ENCODE results near the gene ZNF426. TPM values are rescaled to one million over a fixed set of nuclear protein-coding genes. Genes with fewer than 3 reads are reported as not detected.

Gene ZNF426
- total RNA-seq, 3 donors from 2014 or later (not counting 1 experiment from before 2014, with no cell fraction given), result 14.1 to 17.3 (median 14.4) TPM

- Mint-ChIP-seq H3K27me3 (ENCODE audit: low read depth in 2 of 2) (peaks cover 0 to 3% of the 10 kb centered on the region in 2 donors), H3K4me1 (peaks cover 8 to 12% of the 10 kb centered on the region in 2 donors), H3K4me3 (peak within 1 kb of the TSS; percentile 58), H3K9me3 (peaks cover 6 to 15% of the 10 kb centered on the region in 2 donors), H3K27ac (no peak within 1 kb of the TSS), H3K36me3 (peaks cover 39% of the 10 kb centered on the region)
- ATAC-seq, result no peak
- peak; percentile 2 for TF ChIP-seq CTCF (IDR thresholded peaks at IDR 0.05)
- Histone ChIP-seq H3K27me3 (ENCODE audit: control insufficient read depth, insufficient read depth, low read length) (no peaks in the 10 kb centered on the region), H3K36me3 (ENCODE audit: control insufficient read depth, insufficient read depth, low read length) (no peaks in the 10 kb centered on the region), H3K4me1 (ENCODE audit: control insufficient read depth, insufficient read depth, low read length) (peaks cover 8% of the 10 kb centered on the region), H3K27ac (ENCODE audit: low read length) (no peak within 1 kb of the TSS), H3K9me3 (ENCODE audit: control insufficient read depth, insufficient read depth, low read length) (peaks cover 43% of the 10 kb centered on the region), H3K4me3 (ENCODE audit: low read length) (no peak within 1 kb of the TSS)
- WGBS (ENCODE audit: insufficient coverage), result 8% methylated on average over 44 of the region's 44 CpGs
- intact Hi-C loops (cut with micrococcal nuclease), result no loop called here
- peak in 1 of 2 donors; percentile 2 for DNase-seq
Measured at GRCh38 chr19:9498183-9498902, 40.1 kb downstream of the ZNF426 start, which contains the start of gene ZNF560. TSS of gene ZNF560 (minus strand) at chr19:9498616. CDS start at chr19:9475313, 23,303 bp downstream.

DNA sequence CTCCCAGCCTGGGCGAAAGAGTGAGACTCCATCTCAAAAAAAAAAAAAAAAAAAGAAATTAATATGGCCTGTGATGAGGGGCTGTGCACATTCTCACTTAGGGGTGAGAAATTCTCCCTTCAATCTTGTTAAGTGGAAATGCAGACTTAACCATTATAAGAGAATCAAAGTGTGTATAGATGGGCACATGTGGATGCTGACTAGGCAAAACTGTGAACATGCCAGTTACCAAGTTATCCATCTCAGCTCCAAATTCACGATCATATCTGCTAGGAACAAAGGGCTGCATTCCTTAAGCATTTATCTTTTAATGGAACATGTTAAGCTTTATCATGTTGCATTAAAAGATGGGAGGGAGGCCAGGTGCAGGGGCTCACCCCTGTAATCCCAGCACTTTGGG lies 44.3 kb downstream of the ZNF426 start:
- no peak for DNase-seq
- TF ChIP-seq CTCF (IDR thresholded peaks at IDR 0.05), result no peak
- 78% methylated on average over 1 of the region's 2 CpGs for WGBS (ENCODE audit: insufficient coverage)
- H3K36me3 Mint-ChIP-seq, result peaks cover 17% of the 10 kb centered on the region
- H3K27ac Mint-ChIP-seq, result no peak overlapping the region
- Histone ChIP-seq H3K9me3 (ENCODE audit: control insufficient read depth, insufficient read depth, low read length) (peaks cover 19% of the 10 kb centered on the region), H3K4me1 (ENCODE audit: control insufficient read depth, insufficient read depth, low read length) (peaks cover 8% of the 10 kb centered on the region), H3K27ac (ENCODE audit: low read length) (no peak overlapping the region), H3K27me3 (ENCODE audit: control insufficient read depth, insufficient read depth, low read length) (no peaks in the 10 kb centered on the region), H3K4me3 (ENCODE audit: low read length) (no peak overlapping the region), H3K36me3 (ENCODE audit: control insufficient read depth, insufficient read depth, low read length) (no peaks in the 10 kb centered on the region)
- H3K4me3 Mint-ChIP-seq, result no peak overlapping the region
- peaks cover 0 to 2% of the 10 kb centered on the region in 2 donors for H3K27me3 Mint-ChIP-seq (ENCODE audit: low read depth in 2 of 2)
- intact Hi-C loops (cut with micrococcal nuclease), result no loop called here
- no peak for ATAC-seq
- peaks cover 0 to 3% of the 10 kb centered on the region in 2 donors for H3K9me3 Mint-ChIP-seq
- peaks cover 8 to 11% of the 10 kb centered on the region in 2 donors for H3K4me1 Mint-ChIP-seq

DNA sequence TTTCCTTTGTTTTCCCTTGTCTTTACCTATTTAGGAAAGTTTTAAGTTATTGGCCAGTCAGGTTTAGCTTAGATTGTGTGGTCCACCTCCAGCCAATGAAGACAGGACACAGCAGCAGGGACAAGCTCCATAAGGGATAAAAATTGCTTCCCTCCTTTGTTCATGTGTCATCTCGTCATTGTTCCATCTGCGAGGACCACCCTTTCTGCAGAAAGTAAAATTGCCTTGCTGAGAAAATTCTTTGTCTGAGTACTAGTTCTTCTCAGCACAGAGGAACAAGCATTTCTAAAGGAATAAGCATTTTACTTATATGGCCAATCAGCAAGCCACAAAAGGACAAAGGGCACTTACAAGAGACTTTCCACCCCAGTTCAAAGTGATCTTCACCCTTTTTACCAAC lies 51.4 kb downstream of the ZNF426 start:
- Mint-ChIP-seq H3K36me3 (peaks cover 14% of the 10 kb centered on the region), H3K4me3 (no peak overlapping the region), H3K27me3 (ENCODE audit: low read depth in 2 of 2) (no peaks in the 10 kb centered on the region), H3K4me1 (no peaks in the 10 kb centered on the region), H3K27ac (no peak overlapping the region), H3K9me3 (peaks cover 7% of the 10 kb centered on the region in 2 donors)
- no peaks in the 10 kb centered on the region for H3K36me3 ChIP-seq (ENCODE audit: control insufficient read depth, insufficient read depth, low read length)
- no peak overlapping the region for H3K27ac ChIP-seq (ENCODE audit: low read length)
- no peak overlapping the region for H3K4me3 ChIP-seq (ENCODE audit: low read length)
- DNase-seq (no peak), ATAC-seq (no peak)
- no peaks in the 10 kb centered on the region for H3K4me1 ChIP-seq (ENCODE audit: control insufficient read depth, insufficient read depth, low read length)
- WGBS (ENCODE audit: insufficient coverage), result 86% methylated on average over 2 of the region's 2 CpGs
- no peaks in the 10 kb centered on the region for H3K27me3 ChIP-seq (ENCODE audit: control insufficient read depth, insufficient read depth, low read length)
- intact Hi-C loops (cut with micrococcal nuclease), result no loop called here
- TF ChIP-seq CTCF (IDR thresholded peaks at IDR 0.05), result no peak
- peaks cover 36% of the 10 kb centered on the region for H3K9me3 ChIP-seq (ENCODE audit: control insufficient read depth, insufficient read depth, low read length)
